ENCODE data around the gene SLC24A3.
"Not testable (repeated sequence)": the region's sequence is repeated elsewhere in the genome, so short reads cannot be mapped to it uniquely, and the experiment has no call there.

SLC24A3 gene

GRCh38 chr20:19609642-19610223 lies 397.3 kb downstream of the SLC24A3 start:
- no peak for DNase-seq

GRCh38 chr20:19615629-19616028 lies 403.2 kb downstream of the SLC24A3 start:
- no peak for DNase-seq

- DNase-seq: no peak
Measured at GRCh38 chr20:19616081-19616480, 403.6 kb downstream of the SLC24A3 start.

- no peak for DNase-seq
Measured at GRCh38 chr20:19616620-19617019, 404.2 kb downstream of the SLC24A3 start.

- DNase-seq: no peak
Measured at GRCh38 chr20:19617256-19617655, 404.8 kb downstream of the SLC24A3 start.

- DNase-seq: no peak
Measured at GRCh38 chr20:19618711-19619110, 406.3 kb downstream of the SLC24A3 start.

- no peak for DNase-seq
Measured at GRCh38 chr20:19619904-19620430, 407.5 kb downstream of the SLC24A3 start.

- DNase-seq: no peak
Measured at GRCh38 chr20:19620446-19620845, 408.0 kb downstream of the SLC24A3 start.

- DNase-seq: no peak
Measured at GRCh38 chr20:19621072-19621471, 408.6 kb downstream of the SLC24A3 start.

GRCh38 chr20:19624221-19624965 lies 412.0 kb downstream of the SLC24A3 start:
- no peak for DNase-seq

- DNase-seq: no peak
Measured at GRCh38 chr20:19625426-19625825, 413.0 kb downstream of the SLC24A3 start.

GRCh38 chr20:19626896-19627295 lies 414.5 kb downstream of the SLC24A3 start:
- DNase-seq: no peak

GRCh38 chr20:19628570-19629134 lies 416.2 kb downstream of the SLC24A3 start:
- DNase-seq: peak; percentile 70

- no peak for DNase-seq
Measured at GRCh38 chr20:19631410-19631809, 419.0 kb downstream of the SLC24A3 start.

GRCh38 chr20:19633985-19634384 lies 421.5 kb downstream of the SLC24A3 start:
- no peak for DNase-seq

GRCh38 chr20:19639471-19640045 lies 427.1 kb downstream of the SLC24A3 start:
- not testable (repeated sequence) for DNase-seq

GRCh38 chr20:19642860-19643259 lies 430.4 kb downstream of the SLC24A3 start:
- DNase-seq: no peak

GRCh38 chr20:19644085-19644484 lies 431.6 kb downstream of the SLC24A3 start:
- DNase-seq: no peak

GRCh38 chr20:19646963-19647362 lies 434.5 kb downstream of the SLC24A3 start:
- DNase-seq: no peak

- DNase-seq: no peak
Measured at GRCh38 chr20:19648024-19648423, 435.6 kb downstream of the SLC24A3 start.

- DNase-seq: no peak
Measured at GRCh38 chr20:19649041-19649440, 436.6 kb downstream of the SLC24A3 start.

- no peak for DNase-seq
Measured at GRCh38 chr20:19652591-19653026, 440.2 kb downstream of the SLC24A3 start.

- DNase-seq: no peak
Measured at GRCh38 chr20:19653327-19653726, 440.9 kb downstream of the SLC24A3 start.

- DNase-seq: no peak
Measured at GRCh38 chr20:19654921-19655320, 442.5 kb downstream of the SLC24A3 start.

Data from RPMI8226 (cell line).